ENCODE measurements around the gene MTTP.

- TF ChIP-seq ZNF384 (IDR thresholded peaks at IDR 0.05): no peak
- TF ChIP-seq PKNOX1 (IDR thresholded peaks at IDR 0.05): no peak
- no peak for TF ChIP-seq BHLHE40 (IDR thresholded peaks at IDR 0.05; ENCODE audit: borderline replicate concordance)
- TF ChIP-seq TARDBP (IDR thresholded peaks at IDR 0.05): no peak
- no peak for TF ChIP-seq ELF4 (IDR thresholded peaks at IDR 0.05)
- no peak for TF ChIP-seq HDGF (IDR thresholded peaks at IDR 0.05; ENCODE audit: borderline replicate concordance)
- no peak for TF ChIP-seq L3MBTL2 (conservative IDR thresholded peaks at IDR 0.05)
- no peak for TF ChIP-seq SUZ12 (IDR thresholded peaks at IDR 0.05)
- TF ChIP-seq LEF1 (IDR thresholded peaks at IDR 0.05; ENCODE audit: borderline replicate concordance): no peak
- TF ChIP-seq FOXA1 (IDR thresholded peaks at IDR 0.05): no peak
Measured at GRCh38 chr4:99617374-99617773, 42.8 kb downstream of the MTTP start.
